ENCODE results near the gene APOA1.

Gene APOA1

DNA sequence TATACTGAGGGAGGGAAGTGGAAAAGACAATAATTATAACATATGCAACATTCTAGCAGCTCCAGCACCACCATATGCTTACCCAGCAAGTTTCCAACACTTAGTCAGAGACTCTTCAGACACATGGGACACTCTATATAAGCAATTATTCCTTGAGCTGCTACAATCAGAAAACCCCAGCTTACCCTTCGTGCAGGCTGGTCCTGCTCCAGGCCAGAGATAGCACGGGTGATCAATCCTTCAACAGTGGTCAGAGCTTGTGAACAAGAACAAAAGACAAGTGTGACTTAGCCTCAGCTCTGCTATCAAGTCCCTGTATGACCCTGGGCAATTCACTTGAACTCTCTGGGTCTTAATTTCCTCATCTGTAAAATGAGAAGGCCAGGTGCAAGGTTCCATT lies 51.1 kb downstream of the APOA1 start:
- DNase-seq (ENCODE audit: low read depth in 1 of 2, low spot score in 1 of 2), result no peak
- no peak overlapping the region for H3K4me3 ChIP-seq (replicated peaks; ENCODE audit: insufficient read depth, low read length)
- no peaks in the 10 kb centered on the region for H3K27me3 ChIP-seq (ENCODE audit: insufficient read depth, poor library complexity, severe bottlenecking)
- TF ChIP-seq, protein P1, sequence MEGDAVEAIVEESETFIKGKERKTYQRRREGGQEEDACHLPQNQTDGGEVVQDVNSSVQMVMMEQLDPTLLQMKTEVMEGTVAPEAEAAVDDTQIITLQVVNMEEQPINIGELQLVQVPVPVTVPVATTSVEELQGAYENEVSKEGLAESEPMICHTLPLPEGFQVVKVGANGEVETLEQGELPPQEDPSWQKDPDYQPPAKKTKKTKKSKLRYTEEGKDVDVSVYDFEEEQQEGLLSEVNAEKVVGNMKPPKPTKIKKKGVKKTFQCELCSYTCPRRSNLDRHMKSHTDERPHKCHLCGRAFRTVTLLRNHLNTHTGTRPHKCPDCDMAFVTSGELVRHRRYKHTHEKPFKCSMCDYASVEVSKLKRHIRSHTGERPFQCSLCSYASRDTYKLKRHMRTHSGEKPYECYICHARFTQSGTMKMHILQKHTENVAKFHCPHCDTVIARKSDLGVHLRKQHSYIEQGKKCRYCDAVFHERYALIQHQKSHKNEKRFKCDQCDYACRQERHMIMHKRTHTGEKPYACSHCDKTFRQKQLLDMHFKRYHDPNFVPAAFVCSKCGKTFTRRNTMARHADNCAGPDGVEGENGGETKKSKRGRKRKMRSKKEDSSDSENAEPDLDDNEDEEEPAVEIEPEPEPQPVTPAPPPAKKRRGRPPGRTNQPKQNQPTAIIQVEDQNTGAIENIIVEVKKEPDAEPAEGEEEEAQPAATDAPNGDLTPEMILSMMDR (IDR thresholded peaks at IDR 0.05; ENCODE audit: insufficient read depth, low read length), result no peak
- TF ChIP-seq SPI1 (IDR thresholded peaks at IDR 0.05; ENCODE audit: borderline replicate concordance, low read depth) (no peak), POLR2AphosphoS5 (IDR thresholded peaks at IDR 0.05; ENCODE audit: low read depth) (no peak), GABPA (IDR thresholded peaks at IDR 0.05; ENCODE audit: low read depth) (no peak)
- TF ChIP-seq, protein P2, sequence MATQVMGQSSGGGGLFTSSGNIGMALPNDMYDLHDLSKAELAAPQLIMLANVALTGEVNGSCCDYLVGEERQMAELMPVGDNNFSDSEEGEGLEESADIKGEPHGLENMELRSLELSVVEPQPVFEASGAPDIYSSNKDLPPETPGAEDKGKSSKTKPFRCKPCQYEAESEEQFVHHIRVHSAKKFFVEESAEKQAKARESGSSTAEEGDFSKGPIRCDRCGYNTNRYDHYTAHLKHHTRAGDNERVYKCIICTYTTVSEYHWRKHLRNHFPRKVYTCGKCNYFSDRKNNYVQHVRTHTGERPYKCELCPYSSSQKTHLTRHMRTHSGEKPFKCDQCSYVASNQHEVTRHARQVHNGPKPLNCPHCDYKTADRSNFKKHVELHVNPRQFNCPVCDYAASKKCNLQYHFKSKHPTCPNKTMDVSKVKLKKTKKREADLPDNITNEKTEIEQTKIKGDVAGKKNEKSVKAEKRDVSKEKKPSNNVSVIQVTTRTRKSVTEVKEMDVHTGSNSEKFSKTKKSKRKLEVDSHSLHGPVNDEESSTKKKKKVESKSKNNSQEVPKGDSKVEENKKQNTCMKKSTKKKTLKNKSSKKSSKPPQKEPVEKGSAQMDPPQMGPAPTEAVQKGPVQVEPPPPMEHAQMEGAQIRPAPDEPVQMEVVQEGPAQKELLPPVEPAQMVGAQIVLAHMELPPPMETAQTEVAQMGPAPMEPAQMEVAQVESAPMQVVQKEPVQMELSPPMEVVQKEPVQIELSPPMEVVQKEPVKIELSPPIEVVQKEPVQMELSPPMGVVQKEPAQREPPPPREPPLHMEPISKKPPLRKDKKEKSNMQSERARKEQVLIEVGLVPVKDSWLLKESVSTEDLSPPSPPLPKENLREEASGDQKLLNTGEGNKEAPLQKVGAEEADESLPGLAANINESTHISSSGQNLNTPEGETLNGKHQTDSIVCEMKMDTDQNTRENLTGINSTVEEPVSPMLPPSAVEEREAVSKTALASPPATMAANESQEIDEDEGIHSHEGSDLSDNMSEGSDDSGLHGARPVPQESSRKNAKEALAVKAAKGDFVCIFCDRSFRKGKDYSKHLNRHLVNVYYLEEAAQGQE (IDR thresholded peaks at IDR 0.05; ENCODE audit: insufficient replicate concordance, low read depth), result no peak
- no peak overlapping the region for H3K27ac ChIP-seq (replicated peaks)

Measured in HL-60 (cell line).